Natural killer cell (primary cell): ENCODE measurements around the gene STT3B. TPM values are rescaled to one million over a fixed set of nuclear protein-coding genes. Genes with fewer than 3 reads are reported as not detected.

Experiments
- ATAC-seq, 3 donors: fragments of 150-1000 bp in 2 of 3; fragments of 200-7000 bp in 1 of 3; cut with Tn5 transposase; 1 replicate in 1 of 3; 2 replicates in 2 of 3; pipeline ENCODE4 v1.10.0; 2021; ENCODE audit warnings: mild to moderate bottlenecking in 2 of 3, moderate library complexity in 2 of 3
- DNase-seq, 2 donors: peaks; one replicate each; pipeline versions ENCODE4 v3.0.0 to v3.0.0-alpha.2; 2013 to 2021; ENCODE audit warnings: mixed read lengths in 1 of 2
- H3K27ac ChIP-seq: one replicate; pipeline ENCODE4 v1.5.1; 2013; ENCODE audit warnings: mild to moderate bottlenecking, low read length
- H3K27me3 ChIP-seq: one replicate; pipeline ENCODE4 v1.6.1; 2013; ENCODE audit warnings: low read length; ENCODE audit not compliant: control insufficient read depth, insufficient read depth
- H3K36me3 ChIP-seq: one replicate; pipeline ENCODE4 v1.6.1; 2013; ENCODE audit warnings: low read length; ENCODE audit not compliant: control insufficient read depth, insufficient read depth
- H3K4me1 ChIP-seq: one replicate; pipeline ENCODE4 v1.6.1; 2013; ENCODE audit warnings: low read length; ENCODE audit not compliant: control insufficient read depth, insufficient read depth
- H3K4me3 ChIP-seq: one replicate; pipeline ENCODE4 v1.5.1; 2013; ENCODE audit warnings: low read length
- H3K9me3 ChIP-seq: one replicate; pipeline ENCODE4 v1.6.1; 2013; ENCODE audit warnings: low read length; ENCODE audit not compliant: control insufficient read depth, insufficient read depth
- H3K27ac Mint-ChIP-seq, 2 donors: one replicate each; pipeline ENCODE4 v1.8.0; 2022; ENCODE audit warnings: mild to moderate bottlenecking in 2 of 2, mixed read lengths in 2 of 2, moderate library complexity in 1 of 2
- H3K27me3 Mint-ChIP-seq, 2 donors: one replicate each; pipeline ENCODE4 v1.8.0; 2022; ENCODE audit warnings: low read depth in 2 of 2, mixed read lengths in 2 of 2
- H3K36me3 Mint-ChIP-seq: one replicate; pipeline ENCODE4 v1.8.0; 2022; ENCODE audit warnings: mixed read lengths
- H3K4me1 Mint-ChIP-seq, 2 donors: one replicate each; pipeline ENCODE4 v1.8.0; 2022; ENCODE audit warnings: mixed read lengths in 2 of 2
- H3K4me3 Mint-ChIP-seq: one replicate; pipeline ENCODE4 v1.8.0; 2022; ENCODE audit warnings: mild to moderate bottlenecking, moderate library complexity, mixed read lengths
- H3K9me3 Mint-ChIP-seq, 2 donors: one replicate each; pipeline ENCODE4 v1.8.0; 2022; ENCODE audit warnings: mixed read lengths in 2 of 2
- WGBS: methylation state at CpG from one replicate; pipeline ENCODE4 v1.1.7; 2013; ENCODE audit warnings: missing lambda C conversion rate; ENCODE audit not compliant: insufficient coverage; 5-methylcytosine and 5-hydroxymethylcytosine counted together
- intact Hi-C: fragments of 100-400 bp; cut with micrococcal nuclease; formaldehyde crosslinking; loops from one replicate; pipeline ENCODE4 v1.14.2; 2022
- total RNA-seq, 4 donors: library from RNA; stranded (reverse); fragments of 120-200 nt in 1 of 4; gene quantifications; one replicate each; pipeline versions ENCODE4 v1.2.3 to v1.2.4, GENCODE V29; 2013 to 2022
- TF ChIP-seq, protein P1 (sequence below): fragments of 200-600 bp; IDR thresholded peaks from one replicate; pipeline ENCODE4 v1.8.0; 2022; ENCODE audit warnings: antibody characterized with exemption

STT3B gene
- total RNA-seq, 3 donors from 2014 or later (not counting 1 experiment from before 2014, with no cell fraction given): 83.4 to 132 (median 99.0) TPM

DNA sequence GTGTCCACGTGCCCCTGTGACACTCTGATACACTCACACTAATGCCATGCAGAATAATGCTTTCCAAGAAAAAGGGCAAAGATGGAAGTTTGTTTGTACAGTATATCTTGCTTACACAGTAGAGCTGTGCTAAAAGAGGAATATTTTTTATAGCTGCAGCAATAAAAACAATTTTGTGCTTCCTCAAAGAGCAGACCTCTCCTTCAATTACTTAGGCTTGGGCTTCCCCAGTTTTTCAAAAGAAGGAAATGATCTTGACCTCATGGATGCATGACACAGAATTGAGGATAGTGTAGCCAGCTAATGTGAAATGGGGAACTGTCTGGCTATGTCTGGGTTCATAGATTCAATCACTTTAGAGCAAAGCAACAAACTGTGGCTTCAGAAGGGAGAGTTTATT lies 137.4 kb downstream of the STT3B start:
- Histone ChIP-seq H3K4me3 (no peak overlapping the region), H3K36me3 (no peaks in the 10 kb centered on the region), H3K27ac (no peak overlapping the region), H3K9me3 (no peaks in the 10 kb centered on the region), H3K4me1 (no peaks in the 10 kb centered on the region), H3K27me3 (no peaks in the 10 kb centered on the region)
- intact Hi-C loops: no loop called here
- Mint-ChIP-seq H3K9me3 (no peaks in the 10 kb centered on the region), H3K4me1 (no peaks in the 10 kb centered on the region), H3K36me3 (no peaks in the 10 kb centered on the region), H3K27me3 (no peaks in the 10 kb centered on the region), H3K27ac (no peak overlapping the region), H3K4me3 (no peak overlapping the region)
- TF ChIP-seq, protein P1, sequence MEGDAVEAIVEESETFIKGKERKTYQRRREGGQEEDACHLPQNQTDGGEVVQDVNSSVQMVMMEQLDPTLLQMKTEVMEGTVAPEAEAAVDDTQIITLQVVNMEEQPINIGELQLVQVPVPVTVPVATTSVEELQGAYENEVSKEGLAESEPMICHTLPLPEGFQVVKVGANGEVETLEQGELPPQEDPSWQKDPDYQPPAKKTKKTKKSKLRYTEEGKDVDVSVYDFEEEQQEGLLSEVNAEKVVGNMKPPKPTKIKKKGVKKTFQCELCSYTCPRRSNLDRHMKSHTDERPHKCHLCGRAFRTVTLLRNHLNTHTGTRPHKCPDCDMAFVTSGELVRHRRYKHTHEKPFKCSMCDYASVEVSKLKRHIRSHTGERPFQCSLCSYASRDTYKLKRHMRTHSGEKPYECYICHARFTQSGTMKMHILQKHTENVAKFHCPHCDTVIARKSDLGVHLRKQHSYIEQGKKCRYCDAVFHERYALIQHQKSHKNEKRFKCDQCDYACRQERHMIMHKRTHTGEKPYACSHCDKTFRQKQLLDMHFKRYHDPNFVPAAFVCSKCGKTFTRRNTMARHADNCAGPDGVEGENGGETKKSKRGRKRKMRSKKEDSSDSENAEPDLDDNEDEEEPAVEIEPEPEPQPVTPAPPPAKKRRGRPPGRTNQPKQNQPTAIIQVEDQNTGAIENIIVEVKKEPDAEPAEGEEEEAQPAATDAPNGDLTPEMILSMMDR: no peak
- 86% methylated on average over 1 of the region's 1 CpG for WGBS
- no peak for DNase-seq
- no peak for ATAC-seq

GRCh38 chr3:31670722-31671121 lies 138.0 kb downstream of the STT3B start:
- Mint-ChIP-seq H3K4me3 (no peak overlapping the region), H3K9me3 (no peaks in the 10 kb centered on the region), H3K4me1 (no peaks in the 10 kb centered on the region), H3K36me3 (no peaks in the 10 kb centered on the region), H3K27ac (no peak overlapping the region), H3K27me3 (no peaks in the 10 kb centered on the region)
- Histone ChIP-seq H3K4me1 (no peaks in the 10 kb centered on the region), H3K36me3 (no peaks in the 10 kb centered on the region), H3K4me3 (no peak overlapping the region), H3K9me3 (no peaks in the 10 kb centered on the region), H3K27ac (no peak overlapping the region), H3K27me3 (no peaks in the 10 kb centered on the region)
- TF ChIP-seq, protein P1: no peak
- ATAC-seq (no peak), DNase-seq (no peak)
- intact Hi-C loops: no loop called here
- WGBS: 95% methylated on average over 9 of the region's 9 CpGs

DNA sequence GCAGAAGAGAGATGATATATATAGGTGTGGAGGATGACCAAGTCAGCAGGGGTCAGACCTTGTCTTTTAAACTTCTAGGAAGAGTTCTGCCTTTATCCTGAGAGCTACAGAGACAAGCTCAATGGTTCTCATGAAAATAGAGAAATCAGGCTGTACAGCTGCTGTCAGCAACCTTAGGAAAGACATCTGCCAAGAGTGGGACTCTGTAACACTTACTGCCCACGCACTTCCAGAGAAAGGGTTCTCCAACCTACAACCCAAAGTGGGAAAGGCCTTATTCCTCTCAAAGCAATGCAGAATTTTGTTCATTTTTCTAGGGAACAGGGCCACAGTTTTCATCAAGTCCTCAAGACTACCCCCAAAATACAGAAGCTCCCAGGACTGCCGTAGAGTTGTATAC lies 138.7 kb downstream of the STT3B start:
- Histone ChIP-seq H3K27me3 (no peaks in the 10 kb centered on the region), H3K4me1 (no peaks in the 10 kb centered on the region), H3K27ac (no peak overlapping the region), H3K36me3 (no peaks in the 10 kb centered on the region), H3K9me3 (no peaks in the 10 kb centered on the region), H3K4me3 (no peak overlapping the region)
- intact Hi-C loops: no loop called here
- 90% methylated on average over 2 of the region's 2 CpGs for WGBS
- Mint-ChIP-seq H3K4me3 (no peak overlapping the region), H3K4me1 (no peaks in the 10 kb centered on the region), H3K27ac (no peak overlapping the region), H3K36me3 (no peaks in the 10 kb centered on the region), H3K9me3 (no peaks in the 10 kb centered on the region), H3K27me3 (no peaks in the 10 kb centered on the region)
- DNase-seq (no peak), ATAC-seq (no peak)
- TF ChIP-seq, protein P1: no peak

GRCh38 chr3:31671976-31672375 lies 139.3 kb downstream of the STT3B start:
- Histone ChIP-seq H3K4me3 (no peak overlapping the region), H3K9me3 (no peaks in the 10 kb centered on the region), H3K27me3 (no peaks in the 10 kb centered on the region), H3K4me1 (no peaks in the 10 kb centered on the region), H3K36me3 (no peaks in the 10 kb centered on the region), H3K27ac (no peak overlapping the region)
- Mint-ChIP-seq H3K36me3 (no peaks in the 10 kb centered on the region), H3K27me3 (no peaks in the 10 kb centered on the region), H3K27ac (no peak overlapping the region), H3K9me3 (no peaks in the 10 kb centered on the region), H3K4me3 (no peak overlapping the region), H3K4me1 (no peaks in the 10 kb centered on the region)
- TF ChIP-seq, protein P1: no peak
- DNase-seq: no peak
- 89% methylated on average over 3 of the region's 6 CpGs for WGBS
- no peak for ATAC-seq
- intact Hi-C loops: no loop called here
